GM12878 (cell line): ENCODE measurements around the gene TRH. TPM values are rescaled to one million over a fixed set of nuclear protein-coding genes. Genes with fewer than 3 reads are reported as not detected.

Source experiments
- ATAC-seq: fragments of 200-7000 bp; cut with Tn5 transposase; 3 replicates; pipeline ENCODE4 v1.9.1; 2020; ENCODE audit warnings: mild to moderate bottlenecking, moderate library complexity
- BruUV-seq: library from RNA; stranded (reverse); fragments of 400-500 nt; replicated peaks from 2 replicates; lab custom pipeline; 2021; lab: Mats Ljungman, UMichigan
- CTCF ChIA-PET: fragments of 300-600 bp; sonication (Branson Sonifier 250); formaldehyde crosslinking; extraction: SDS; loops from one replicate; lab custom pipeline; 2021; ENCODE audit warnings: inconsistent platforms; lab: Yijun Ruan, JAX
- POLR2A ChIA-PET: fragments of 350-600 bp; formaldehyde crosslinking; extraction: SDS; loops from one replicate; lab custom pipeline; 2021; ENCODE audit warnings: inconsistent platforms; lab: Charles Lee
- RAD21 ChIA-PET: fragments of 300-600 bp; sonication (Branson Sonifier 250); formaldehyde crosslinking; loops from one replicate; lab custom pipeline; 2023; ENCODE audit warnings: antibody characterized with exemption; ENCODE audit not compliant: unreplicated experiment; lab: Charles Lee
- SMC1A ChIA-PET: fragments of 300-600 bp; sonication (Branson Sonifier 250); formaldehyde crosslinking; loops from one replicate; lab custom pipeline; 2023; ENCODE audit not compliant: unreplicated experiment, uncharacterized antibody; lab: Charles Lee
- DNase-seq: peaks from one replicate; pipeline ENCODE4 v3.0.0-alpha.2; 2011; ENCODE audit warnings: low read depth, low spot score
- FAIRE-seq: peaks from 3 replicates; lab custom pipeline; 2011; peaks lifted over from hg19 to GRCh38; lab: Jason Lieb, UNC
- H2AFZ ChIP-seq: 2 replicates; pipeline ENCODE4 v1.6.0; 2011; ENCODE audit warnings: low read depth, low read length, control low read depth; ENCODE audit not compliant: control insufficient read depth
- H3K27ac ChIP-seq: 2 replicates; pipeline ENCODE4 v1.5.1; 2011; ENCODE audit warnings: control low read depth; ENCODE audit not compliant: control insufficient read depth, insufficient read depth
- H3K27me3 ChIP-seq, 2 experiments: replicated peaks in 1 of 2; 2 replicates each; pipeline versions ENCODE4 v1.6.0 to v1.6.1; 2011; ENCODE audit warnings: low read length in 1 of 2; ENCODE audit not compliant: control insufficient read depth in 2 of 2, insufficient read depth in 2 of 2
- H3K36me3 ChIP-seq, 2 experiments: 2 replicates each; pipeline ENCODE4 v1.5.1; 2011; ENCODE audit warnings: low read length in 1 of 2; ENCODE audit not compliant: control insufficient read depth in 2 of 2, insufficient read depth in 2 of 2
- H3K4me1 ChIP-seq: 2 replicates; pipeline ENCODE4 v1.6.1; 2011; ENCODE audit warnings: mild to moderate bottlenecking, low read length, moderate library complexity, mixed read lengths; ENCODE audit not compliant: control insufficient read depth, insufficient read depth
- H3K4me2 ChIP-seq: 2 replicates; pipeline ENCODE4 v1.6.0; 2011; ENCODE audit warnings: control low read depth; ENCODE audit not compliant: control insufficient read depth, insufficient read depth
- H3K4me3 ChIP-seq: fragments of 200-600 bp; sonication (generic); 2 replicates; pipeline ENCODE4 v1.5.1; 2016
- H3K79me2 ChIP-seq: 2 replicates; pipeline ENCODE4 v1.6.0; 2011; ENCODE audit warnings: low read length; ENCODE audit not compliant: control insufficient read depth, insufficient read depth
- H3K9ac ChIP-seq: 2 replicates; pipeline ENCODE4 v1.8.0; 2011; ENCODE audit warnings: low read length, control low read depth, mixed read lengths; ENCODE audit not compliant: control insufficient read depth, insufficient read depth
- H3K9me3 ChIP-seq: replicated peaks from 3 replicates; pipeline ENCODE4 v1.5.1; 2011; ENCODE audit warnings: mild to moderate bottlenecking, low read length; ENCODE audit not compliant: control insufficient read depth, insufficient read depth
- H4K20me1 ChIP-seq: 2 replicates; pipeline ENCODE4 v1.6.0; 2011; ENCODE audit not compliant: control insufficient read depth, insufficient read depth
- BMI1 ChIP-seq: fragments of 450-650 bp; IDR thresholded peaks from 2 replicates; pipeline ENCODE4 v1.6.1; 2016; ENCODE audit warnings: mild to moderate bottlenecking, moderate library complexity, borderline replicate concordance
- CHD1 ChIP-seq: IDR thresholded peaks from 2 replicates; pipeline ENCODE4 v1.6.1; 2012; ENCODE audit warnings: low read depth, low read length, improper control_type of control experiment
- CREB1 ChIP-seq: IDR thresholded peaks from 2 replicates; pipeline ENCODE4 v1.6.1; 2012; ENCODE audit warnings: low read depth, mild to moderate bottlenecking, inconsistent platforms
- EP300 ChIP-seq, 2 experiments: fragments of 150-350 bp in 1 of 2; IDR thresholded peaks; 2 replicates each; pipeline ENCODE4 v1.6.1; 2011 to 2012; ENCODE audit warnings: low read depth in 2 of 2, low read length in 2 of 2, borderline replicate concordance in 1 of 2, improper control_type of control experiment in 1 of 2, inconsistent platforms in 1 of 2; ENCODE audit not compliant: control insufficient read depth in 1 of 2
- EZH2 ChIP-seq: IDR thresholded peaks from 2 replicates; pipeline ENCODE4 v1.6.1; 2012; ENCODE audit warnings: low read depth, mild to moderate bottlenecking, control low read depth, inconsistent platforms, low read length, borderline replicate concordance; ENCODE audit not compliant: control insufficient read depth
- FOS ChIP-seq: IDR thresholded peaks from 3 replicates; pipeline ENCODE4 v1.6.1; 2011; ENCODE audit warnings: borderline replicate concordance; ENCODE audit not compliant: insufficient read length; ENCODE audit errors: extremely low read depth
- HDGF ChIP-seq: fragments of 450-650 bp; IDR thresholded peaks from 2 replicates; pipeline ENCODE4 v1.6.1; 2016; ENCODE audit warnings: antibody characterized with exemption
- IKZF1 ChIP-seq: fragments of 450-650 bp; conservative IDR thresholded peaks from 2 replicates; pipeline ENCODE4 v1.6.1; 2017; ENCODE audit warnings: antibody characterized with exemption, mild to moderate bottlenecking
- IKZF2 ChIP-seq, 2 experiments: fragments of 450-650 bp; IDR thresholded peaks; 2 replicates each; pipeline ENCODE4 v1.6.1; 2017; ENCODE audit warnings: mild to moderate bottlenecking in 2 of 2, moderate library complexity in 2 of 2
- IRF4 ChIP-seq: IDR thresholded peaks from 2 replicates; pipeline ENCODE4 v1.6.1; 2011; ENCODE audit warnings: low read depth, low read length
- KLF5 ChIP-seq: fragments of 450-650 bp; IDR thresholded peaks from 2 replicates; pipeline ENCODE4 v1.6.1; 2014; ENCODE audit warnings: mild to moderate bottlenecking; ENCODE audit not compliant: partially characterized antibody
- MLLT1 ChIP-seq: fragments of 450-650 bp; IDR thresholded peaks from 2 replicates; pipeline ENCODE4 v1.6.1; 2016; ENCODE audit warnings: mild to moderate bottlenecking
- NBN ChIP-seq: fragments of 450-650 bp; IDR thresholded peaks from 2 replicates; pipeline ENCODE4 v1.6.1; 2016
- NFYA ChIP-seq: IDR thresholded peaks from 2 replicates; pipeline ENCODE4 v1.6.1; 2011; ENCODE audit warnings: low read depth, mild to moderate bottlenecking, low read length, improper control_type of control experiment, borderline replicate concordance
- RAD21 ChIP-seq: IDR thresholded peaks from 2 replicates; pipeline ENCODE4 v1.6.1; 2011; ENCODE audit warnings: mild to moderate bottlenecking, low read depth, low read length, moderate library complexity; ENCODE audit not compliant: insufficient read depth
- RELA ChIP-seq: fragments of 450-650 bp; IDR thresholded peaks from 2 replicates; pipeline ENCODE4 v1.8.0; 2014; ENCODE audit warnings: borderline replicate concordance; ENCODE audit not compliant: partially characterized antibody
- RFX5 ChIP-seq: IDR thresholded peaks from 2 replicates; pipeline ENCODE4 v1.6.1; 2011; ENCODE audit warnings: low read depth, low read length, improper control_type of control experiment
- SREBF1 ChIP-seq: IDR thresholded peaks from 2 replicates; pipeline ENCODE4 v1.6.1; 2012; ENCODE audit warnings: mild to moderate bottlenecking, low read length
- SUZ12 ChIP-seq: fragments of 200-600 bp; sonication (generic); IDR thresholded peaks from one replicate; pipeline ENCODE4 v1.6.1; 2018; ENCODE audit warnings: antibody characterized with exemption, mild to moderate bottlenecking; ENCODE audit not compliant: unreplicated experiment
- ZBTB40 ChIP-seq: fragments of 450-650 bp; IDR thresholded peaks from 2 replicates; pipeline ENCODE4 v1.6.1; 2016; ENCODE audit warnings: mild to moderate bottlenecking, moderate library complexity, borderline replicate concordance
- ZNF217 ChIP-seq: fragments of 450-650 bp; IDR thresholded peaks from 2 replicates; pipeline ENCODE4 v1.6.1; 2017; ENCODE audit warnings: antibody characterized with exemption, mild to moderate bottlenecking
- WGBS: methylation state at CpG from one replicate; pipeline ENCODE4 v1.1.6; 2016; ENCODE audit warnings: low lambda C conversion rate; ENCODE audit not compliant: insufficient replicate concordance, insufficient coverage; ENCODE audit errors: missing lambda C conversion rate; 5-methylcytosine and 5-hydroxymethylcytosine counted together
- in situ Hi-C: fragments of 300-500 bp; cut with MboI; formaldehyde crosslinking; loops from 9 replicates; pipeline ENCODE4 v1.14.3; 2018; ENCODE audit warnings: mixed read lengths
- intact Hi-C: fragments of 100-400 bp; cut with micrococcal nuclease; formaldehyde crosslinking; loops from one replicate; pipeline ENCODE4 v1.14.2; 2022; ENCODE audit not compliant: unreplicated experiment
- polyA plus RNA-seq, 11 experiments: library from polyadenylated mRNA; depleted of rRNA in 4 of 11; unstranded in 6 of 11; stranded (reverse) in 5 of 11; fragments of >200 nt; fragmentation: Nextera tagmentation in 4 of 11; fragmentation: Illumina TruSeq in 1 of 11; extraction: Ambion mirVana in 4 of 11; extraction: Trizol in 1 of 11; gene quantifications; 1 replicate in 1 of 11; 2 replicates in 10 of 11; pipeline versions ENCODE4 v1.2.1 to v1.2.3, GENCODE V29; 2011 to 2016; ENCODE audit warnings: inconsistent platforms in 2 of 11, missing spikeins in 2 of 11, low read depth in 1 of 11
- total RNA-seq, 4 experiments: library from RNA; depleted of rRNA in 3 of 4; stranded (reverse); fragments of >200 nt in 3 of 4; fragmentation: Illumina TruSeq in 1 of 4; extraction: Trizol in 1 of 4; gene quantifications; 2 replicates each; pipeline versions ENCODE4 v1.2.1 to v1.2.3, GENCODE V29; 2013 to 2021

TRH gene
- total and polyA plus RNA-seq, 10 of the 15 experiments (the other 5 are each of a cell fraction or from before 2014, with no cell fraction given): not detected

GRCh38 chr3:129985113-129985512 is 10.6 kb downstream of the TRH start (continued):
- TF ChIP-seq MLLT1 (no peak), ZBTB40 (no peak), CREB1 (no peak), IKZF2 (IDR thresholded peaks at IDR 0.05) (no peak), IRF4 (no peak)

GRCh38 chr3:129988429-129988828 is 13.9 kb downstream of the TRH start:
- intact Hi-C loops (no loop called here), in situ Hi-C loops (no loop called here)
- ChIA-PET CTCF (no interaction called here), RAD21 (no interaction called here), SMC1A (no interaction called here), POLR2A (no interaction called here)
- no peak overlapping the region for H3K9ac ChIP-seq
- no peak overlapping the region for H3K4me3 ChIP-seq
- no peak overlapping the region for H2AFZ ChIP-seq
- H3K4me2 ChIP-seq: no peak overlapping the region
- no TSS peak for BruUV-seq
- WGBS: 49% methylated on average over 10 of the region's 10 CpGs
- H4K20me1 ChIP-seq: no peaks in the 10 kb centered on the region
- H3K27ac ChIP-seq: no peak overlapping the region
- H3K36me3 ChIP-seq: no peaks in the 10 kb centered on the region
- H3K9me3 ChIP-seq: no peaks in the 10 kb centered on the region
- no peak for ATAC-seq
- no peaks in the 10 kb centered on the region for H3K79me2 ChIP-seq
- H3K4me1 ChIP-seq: no peaks in the 10 kb centered on the region
- H3K27me3 ChIP-seq: no peaks in the 10 kb centered on the region
- no peak for DNase-seq
- no peak for FAIRE-seq
- TF ChIP-seq SREBF1 (no peak), RELA (no peak), IKZF1 (no peak), KLF5 (no peak), NBN (no peak), NFYA (no peak), EZH2 (no peak), HDGF (no peak), EP300 (IDR thresholded peaks at IDR 0.05; ENCODE audit: borderline replicate concordance in 1 of 2, control insufficient read depth in 1 of 2, low read depth in 2 of 2, low read length in 2 of 2) (no peak), RAD21 (no peak), FOS (no peak), RFX5 (no peak), SUZ12 (no peak), ZNF217 (no peak), BMI1 (no peak), CHD1 (no peak)
